PFSK-1 (cell line): Measurements from ENCODE around the gene MAPK8IP3.

Source experiments
- POLR2AphosphoS5 ChIP-seq: IDR thresholded peaks from 2 replicates; pipeline ENCODE4 v1.6.1; 2012; ENCODE audit warnings: low read depth, mild to moderate bottlenecking, control low read depth, low read length, moderate library complexity
- SIN3A ChIP-seq: IDR thresholded peaks from 2 replicates; pipeline ENCODE4 v1.6.1; 2012; ENCODE audit warnings: mild to moderate bottlenecking, low read length, moderate library complexity, borderline replicate concordance; ENCODE audit not compliant: insufficient read depth
- TAF1 ChIP-seq: IDR thresholded peaks from 2 replicates; pipeline ENCODE4 v1.6.1; 2012; ENCODE audit warnings: low read length, control low read depth, borderline replicate concordance; ENCODE audit not compliant: insufficient read depth

- TF ChIP-seq SIN3A: no peak
- TF ChIP-seq TAF1: no peak
- no peak for TF ChIP-seq POLR2AphosphoS5
These were observed 39.7 kb upstream of the MAPK8IP3 start for GRCh38 chr16:1666316-1666715.
